Measurements from ENCODE around the gene ETS2. TPM values are rescaled to one million over a fixed set of nuclear protein-coding genes. Genes with fewer than 3 reads are reported as not detected.

The ETS2 gene
- total and polyA plus RNA-seq, 2 donors (not counting 1 experiment from before 2014, with no cell fraction given): 1.9 to 5.6 TPM

- Mint-ChIP-seq H3K4me3 (no peak overlapping the region), H3K27me3 (peaks cover 11% of the 10 kb centered on the region), H3K4me1 (peaks cover 6% of the 10 kb centered on the region), H3K9me3 (ENCODE audit: insufficient read depth) (no peaks in the 10 kb centered on the region), H3K27ac (no peak overlapping the region)
- Histone ChIP-seq H3K4me3 (ENCODE audit: control extremely low read depth in 1 of 5, extremely low read depth in 1 of 5, insufficient read depth in 1 of 5, low read depth in 2 of 5, low read length in 4 of 5) (no peak overlapping the region), H3K4me2 (replicated peaks; ENCODE audit: low read depth, low read length, poor library complexity, severe bottlenecking) (no peak overlapping the region), H3K9me3 (ENCODE audit: control extremely low read depth in 1 of 3, control insufficient read depth in 2 of 3, insufficient read depth in 1 of 3, low read length in 2 of 3) (no peaks in the 10 kb centered on the region), H3K4me1 (ENCODE audit: control insufficient read depth in 2 of 2, insufficient read depth in 2 of 2, low read length in 2 of 2) (peaks cover 0 to 3% of the 10 kb centered on the region in 2 donors), H3K27ac (ENCODE audit: low read length in 2 of 2) (no peak overlapping the region), H3K79me2 (ENCODE audit: control insufficient read depth, insufficient read depth, low read length) (no peaks in the 10 kb centered on the region), H2AFZ (ENCODE audit: insufficient read depth, low read depth, low read length, poor library complexity, severe bottlenecking) (no peak overlapping the region), H4K20me1 (ENCODE audit: control insufficient read depth, insufficient read depth, low read length, poor library complexity, severe bottlenecking) (no peaks in the 10 kb centered on the region), H3K9ac (ENCODE audit: low read length) (no peak overlapping the region), H3K27me3 (replicated peaks in 1 of 4; ENCODE audit: control extremely low read depth in 1 of 4, control insufficient read depth in 3 of 4, insufficient read depth in 4 of 4, low read length in 3 of 4) (peaks cover 0 to 3% (median 0%) of the 10 kb centered on the region in 4 experiments), H3K36me3 (replicated peaks in 1 of 2; ENCODE audit: control extremely low read depth in 1 of 2, control insufficient read depth in 1 of 2, extremely low read depth in 1 of 2, insufficient read depth in 2 of 2, low read length in 1 of 2) (no peaks in the 10 kb centered on the region)
- ATAC-seq (ENCODE audit: low read depth): no peak
- CTCF ChIA-PET: no interaction called here
- WGBS (ENCODE audit: insufficient coverage): 100% methylated on average over 1 of the region's 4 CpGs
- TF ChIP-seq EZH2 (IDR thresholded peaks at IDR 0.05; ENCODE audit: borderline replicate concordance, insufficient read depth, low read depth, low read length, poor library complexity, severe bottlenecking): no peak
- no peak for TF ChIP-seq CTCF (IDR thresholded peaks at IDR 0.05)
- POLR2A ChIA-PET: no interaction called here
- no peak for DNase-seq
- intact Hi-C loops (cut with micrococcal nuclease): no loop called here
Observed at GRCh38 chr21:38761531-38761930, 44.2 kb upstream of the ETS2 start.

GRCh38 chr21:38765056-38765455, 40.7 kb upstream of the ETS2 start:
- no peak overlapping the region for H3K4me2 ChIP-seq (replicated peaks; ENCODE audit: low read depth, low read length, poor library complexity, severe bottlenecking)
- H4K20me1 ChIP-seq (ENCODE audit: control insufficient read depth, insufficient read depth, low read length, poor library complexity, severe bottlenecking): no peaks in the 10 kb centered on the region
- intact Hi-C loops (cut with micrococcal nuclease): no loop called here
- no peak for TF ChIP-seq CTCF (IDR thresholded peaks at IDR 0.05)
- no peak for TF ChIP-seq EZH2 (IDR thresholded peaks at IDR 0.05; ENCODE audit: borderline replicate concordance, insufficient read depth, low read depth, low read length, poor library complexity, severe bottlenecking)
- peaks cover 28% of the 10 kb centered on the region for H3K4me1 Mint-ChIP-seq
- H3K27me3 Mint-ChIP-seq: peaks cover 16% of the 10 kb centered on the region
- no peaks in the 10 kb centered on the region for H3K79me2 ChIP-seq (ENCODE audit: control insufficient read depth, insufficient read depth, low read length)
- ChIA-PET CTCF (no interaction called here), POLR2A (no interaction called here)
- ATAC-seq (ENCODE audit: low read depth) (no peak), DNase-seq (no peak)
- peaks cover 0 to 9% (median 0%) of the 10 kb centered on the region in 4 experiments for H3K27me3 ChIP-seq (replicated peaks in 1 of 4; ENCODE audit: control extremely low read depth in 1 of 4, control insufficient read depth in 3 of 4, insufficient read depth in 4 of 4, low read length in 3 of 4)
- H3K9me3 ChIP-seq (ENCODE audit: control extremely low read depth in 1 of 3, control insufficient read depth in 2 of 3, insufficient read depth in 1 of 3, low read length in 2 of 3): no peaks in the 10 kb centered on the region
- no peaks in the 10 kb centered on the region for H3K36me3 ChIP-seq (replicated peaks in 1 of 2; ENCODE audit: control extremely low read depth in 1 of 2, control insufficient read depth in 1 of 2, extremely low read depth in 1 of 2, insufficient read depth in 2 of 2, low read length in 1 of 2)
- H3K27ac Mint-ChIP-seq: peak overlapping the region; percentile 56
- peaks cover 5 to 11% of the 10 kb centered on the region in 2 donors for H3K4me1 ChIP-seq (ENCODE audit: control insufficient read depth in 2 of 2, insufficient read depth in 2 of 2, low read length in 2 of 2)
- no peak overlapping the region for H3K4me3 ChIP-seq (ENCODE audit: control extremely low read depth in 1 of 5, extremely low read depth in 1 of 5, insufficient read depth in 1 of 5, low read depth in 2 of 5, low read length in 4 of 5)
- H3K4me3 Mint-ChIP-seq: no peak overlapping the region
- no peak overlapping the region for H3K27ac ChIP-seq (ENCODE audit: low read length in 2 of 2)
- H3K9ac ChIP-seq (ENCODE audit: low read length): no peak overlapping the region
- no peak overlapping the region for H2AFZ ChIP-seq (ENCODE audit: insufficient read depth, low read depth, low read length, poor library complexity, severe bottlenecking)
- no peaks in the 10 kb centered on the region for H3K9me3 Mint-ChIP-seq (ENCODE audit: insufficient read depth)
- 92% methylated on average over 6 of the region's 6 CpGs for WGBS (ENCODE audit: insufficient coverage)
